Transverse colon (tissue), 3 donors: Measurements from ENCODE around the gene CCDC178.

Experiments
- CTCF ChIP-seq, 5 experiments: fragments of 200-600 bp in 3 of 5; fragments of 450-650 bp in 2 of 5; sonication (generic) in 3 of 5; IDR thresholded peaks; 1 replicate in 2 of 5; 2 replicates in 3 of 5; pipeline ENCODE4 v1.5.1; 2016 to 2017; ENCODE audit warnings: antibody characterized with exemption in 5 of 5, inconsistent platforms in 3 of 5, mild to moderate bottlenecking in 2 of 5, moderate library complexity in 1 of 5
- POLR2A ChIP-seq: fragments of 450-650 bp; IDR thresholded peaks from one replicate; pipeline ENCODE4 v1.6.1; 2016; ENCODE audit warnings: antibody characterized with exemption, mild to moderate bottlenecking, moderate library complexity

DNA sequence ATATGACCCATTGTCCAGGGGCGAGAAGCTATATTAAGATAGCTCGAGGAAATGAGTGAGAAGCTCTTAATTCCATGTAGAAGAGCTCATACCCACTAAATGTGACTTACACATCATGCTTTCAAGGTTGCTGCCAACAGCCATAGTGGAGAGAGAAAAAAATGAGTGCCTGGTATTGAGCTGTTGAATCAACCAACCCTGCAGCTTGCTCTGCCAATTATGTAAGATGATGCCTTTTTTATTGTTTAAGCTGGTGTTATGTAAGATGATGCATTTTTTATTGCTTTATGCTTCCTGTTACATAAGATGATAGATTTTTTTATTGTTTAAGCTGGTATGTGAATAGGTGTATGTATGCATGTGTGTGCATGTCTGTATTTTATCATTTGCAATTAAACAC, 228.2 kb downstream of the CCDC178 start:
- TF ChIP-seq CTCF (IDR thresholded peaks at IDR 0.05) (no peak), POLR2A (no peak)
